Upper lobe of left lung (tissue), 6 donors: Measurements from ENCODE around the gene BLTP3A. TPM values are rescaled to one million over a fixed set of nuclear protein-coding genes. Genes with fewer than 3 reads are reported as not detected.
"Not testable (repeated sequence)": the region's sequence is repeated elsewhere in the genome, so short reads cannot be mapped to it uniquely, and the experiment has no call there.

ENCODE experiments used
- ATAC-seq, 2 donors: fragments of 200-7000 bp; cut with Tn5 transposase; one replicate each; pipeline ENCODE4 v1.9.1; 2022; ENCODE audit warnings: mild to moderate bottlenecking in 2 of 2, moderate library complexity in 2 of 2; ENCODE audit not compliant: low FRiP score in 2 of 2
- DNase-seq, 2 donors: peaks; one replicate each; pipeline ENCODE4 v3.0.0-alpha.2; 2019 to 2020
- H3K27ac ChIP-seq, 4 donors: fragments of 200-600 bp; sonication (generic); one replicate each; pipeline ENCODE4 v1.5.1; 2016 to 2019
- H3K27me3 ChIP-seq, 4 donors: fragments of 200-600 bp; sonication (generic); one replicate each; pipeline ENCODE4 v1.5.1; 2017 to 2019
- H3K36me3 ChIP-seq, 4 donors: fragments of 200-600 bp; sonication (generic); one replicate each; pipeline ENCODE4 v1.5.1; 2016 to 2019
- H3K4me1 ChIP-seq, 4 donors: fragments of 200-600 bp; sonication (generic); one replicate each; pipeline ENCODE4 v1.5.1; 2018 to 2019
- H3K4me3 ChIP-seq, 4 donors: fragments of 200-600 bp; sonication (generic); one replicate each; pipeline ENCODE4 v1.5.1; 2017 to 2019; ENCODE audit warnings: mild to moderate bottlenecking in 2 of 4, moderate library complexity in 1 of 4
- H3K9me3 ChIP-seq, 4 donors: fragments of 200-600 bp; sonication (generic); one replicate each; pipeline ENCODE4 v1.5.1; 2018 to 2019
- EP300 ChIP-seq, 4 donors: sonication (generic); formaldehyde crosslinking; IDR thresholded peaks; one replicate each; pipeline ENCODE4 v1.5.1; 2017; ENCODE audit warnings: antibody characterized with exemption in 4 of 4, control low read depth in 2 of 4
- POLR2A ChIP-seq, 4 donors: fragments of 450-650 bp; IDR thresholded peaks; one replicate each; pipeline ENCODE4 v1.5.1; 2016 to 2017; ENCODE audit warnings: antibody characterized with exemption in 4 of 4, mild to moderate bottlenecking in 2 of 4
- POLR2AphosphoS5 ChIP-seq, 2 donors: sonication (generic); formaldehyde crosslinking; IDR thresholded peaks; one replicate each; pipeline ENCODE4 v1.5.1; 2017; ENCODE audit warnings: antibody characterized with exemption in 2 of 2
- WGBS, 2 donors: methylation state at CpG; one replicate each; pipeline ENCODE4 v1.1.5; 2017 to 2018; 5-methylcytosine and 5-hydroxymethylcytosine counted together
- total RNA-seq, 6 donors: library from RNA; depleted of rRNA in 4 of 6; stranded (reverse); fragments of >200 nt in 4 of 6; gene quantifications; one replicate each; pipeline versions ENCODE4 v1.1.0 to v1.2.1, GENCODE V29; 2016 to 2021
- TF ChIP-seq, protein P1 (sequence below), 6 experiments: fragments of 450-650 bp in 4 of 6; fragments of 200-600 bp in 2 of 6; sonication (generic) in 2 of 6; IDR thresholded peaks; one replicate each; pipeline ENCODE4 v1.5.1; 2016 to 2019; ENCODE audit warnings: antibody characterized with exemption in 6 of 6
- donor health status: DM: no; HTN: no; CAD: no; lungs with moderate emphysema.
- donor health status: DM: no; HTN: yes; CAD: no; lungs with severe emphysema.

Gene BLTP3A
- total RNA-seq, 6 donors from 2014 or later = 10.5 to 23.0 (median 17.9) TPM

- H3K4me1 ChIP-seq = peaks cover 0 to 15% (median 0%) of the 10 kb centered on the region in 4 donors
Measured at GRCh38 chr6:34745277-34746103, 46.4 kb upstream of the BLTP3A start.

GRCh38 chr6:34746104-34746846 lies 45.6 kb upstream of the BLTP3A start:
- H3K4me3 ChIP-seq = no peak overlapping the region
- no peaks in the 10 kb centered on the region for H3K36me3 ChIP-seq
- peak in 1 of 2 donors; percentile 45 for DNase-seq
- TF ChIP-seq EP300 (IDR thresholded peaks at IDR 0.05) (no peak), POLR2AphosphoS5 (IDR thresholded peaks at IDR 0.05) (no peak), POLR2A (IDR thresholded peaks at IDR 0.05) (no peak)
- TF ChIP-seq, protein P1, sequence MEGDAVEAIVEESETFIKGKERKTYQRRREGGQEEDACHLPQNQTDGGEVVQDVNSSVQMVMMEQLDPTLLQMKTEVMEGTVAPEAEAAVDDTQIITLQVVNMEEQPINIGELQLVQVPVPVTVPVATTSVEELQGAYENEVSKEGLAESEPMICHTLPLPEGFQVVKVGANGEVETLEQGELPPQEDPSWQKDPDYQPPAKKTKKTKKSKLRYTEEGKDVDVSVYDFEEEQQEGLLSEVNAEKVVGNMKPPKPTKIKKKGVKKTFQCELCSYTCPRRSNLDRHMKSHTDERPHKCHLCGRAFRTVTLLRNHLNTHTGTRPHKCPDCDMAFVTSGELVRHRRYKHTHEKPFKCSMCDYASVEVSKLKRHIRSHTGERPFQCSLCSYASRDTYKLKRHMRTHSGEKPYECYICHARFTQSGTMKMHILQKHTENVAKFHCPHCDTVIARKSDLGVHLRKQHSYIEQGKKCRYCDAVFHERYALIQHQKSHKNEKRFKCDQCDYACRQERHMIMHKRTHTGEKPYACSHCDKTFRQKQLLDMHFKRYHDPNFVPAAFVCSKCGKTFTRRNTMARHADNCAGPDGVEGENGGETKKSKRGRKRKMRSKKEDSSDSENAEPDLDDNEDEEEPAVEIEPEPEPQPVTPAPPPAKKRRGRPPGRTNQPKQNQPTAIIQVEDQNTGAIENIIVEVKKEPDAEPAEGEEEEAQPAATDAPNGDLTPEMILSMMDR (IDR thresholded peaks at IDR 0.05) = no peak
- H3K9me3 ChIP-seq = no peaks in the 10 kb centered on the region
- 66 to 74% methylated on average over 5 to 6 of the region's 6 CpGs for WGBS, 2 donors
- peak overlapping the region; percentile 15 to 80 (median 72) for H3K27ac ChIP-seq
- H3K4me1 ChIP-seq = peaks cover 0 to 15% (median 0%) of the 10 kb centered on the region in 4 donors
- H3K27me3 ChIP-seq = no peaks in the 10 kb centered on the region
- ATAC-seq = peak in 1 of 2 donors; percentile 75

More at GRCh38 chr6:34745277-34746103, 46.4 kb upstream of the BLTP3A start:
- 61 to 74% methylated on average over 10 of the region's 10 CpGs for WGBS, 2 donors
- Histone ChIP-seq H3K27me3 (no peaks in the 10 kb centered on the region), H3K36me3 (no peaks in the 10 kb centered on the region), H3K9me3 (no peaks in the 10 kb centered on the region), H3K4me3 (no peak overlapping the region), H3K27ac (peak overlapping the region; percentile 15 to 80 (median 72))
- ATAC-seq (peak; percentile 42 to 81), DNase-seq (peak in 1 of 2 donors; percentile 75)
- TF ChIP-seq EP300 (IDR thresholded peaks at IDR 0.05) (no peak), POLR2A (IDR thresholded peaks at IDR 0.05) (no peak), POLR2AphosphoS5 (IDR thresholded peaks at IDR 0.05) (peak in 1 of 2 donors; percentile 23)
- TF ChIP-seq, protein P1 (IDR thresholded peaks at IDR 0.05) = no peak

DNA sequence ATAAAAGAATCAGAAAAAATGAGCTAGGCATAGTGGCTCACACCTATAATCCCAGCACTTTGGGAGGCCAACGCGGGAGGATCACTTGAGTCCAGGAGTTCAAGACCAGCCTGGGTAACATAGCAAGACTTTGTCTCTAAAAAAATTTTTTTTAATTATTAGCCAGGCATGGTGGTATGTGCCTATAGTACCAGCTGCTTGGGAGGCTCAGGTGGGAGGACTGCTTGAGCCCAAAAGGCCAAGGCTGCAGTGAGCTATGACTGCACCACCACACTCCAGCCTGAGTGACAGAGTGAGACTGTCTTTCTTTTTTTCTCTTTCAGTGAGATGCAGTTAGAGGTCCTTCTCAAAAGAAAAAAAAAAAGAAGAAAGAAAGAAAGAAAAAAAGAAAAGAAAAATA lies 43.1 kb upstream of the BLTP3A start:
- 81 to 86% methylated on average over 2 of the region's 2 CpGs for WGBS, 2 donors

GRCh38 chr6:34756513-34756856 lies 35.4 kb upstream of the BLTP3A start:
- not testable (repeated sequence) for H3K9me3 ChIP-seq, H3K36me3 ChIP-seq, DNase-seq, H3K27me3 ChIP-seq
- Histone ChIP-seq H3K27ac (peak overlapping the region; percentile 89 to 98 (median 93)), H3K4me1 (peaks cover 10 to 20% (median 15%) of the 10 kb centered on the region in 4 donors), H3K4me3 (peak overlapping the region; percentile 65 to 77 (median 66))
- TF ChIP-seq, protein P1 (IDR thresholded peaks at IDR 0.05) = peak in 4 of 6 experiments; percentile 25 to 57 (median 40)
- 14 to 29% methylated on average over 17 of the region's 17 CpGs for WGBS, 2 donors
- peak; percentile 50 to 76 for ATAC-seq

More for the DNA sequence above, 43.1 kb upstream of the BLTP3A start:
- no peaks in the 10 kb centered on the region for H3K36me3 ChIP-seq
- H3K4me1 ChIP-seq = peaks cover 0 to 15% (median 0%) of the 10 kb centered on the region in 4 donors
- H3K9me3 ChIP-seq = no peaks in the 10 kb centered on the region
- no peak for ATAC-seq
- no peak overlapping the region for H3K4me3 ChIP-seq
- H3K27ac ChIP-seq = no peak overlapping the region
- no peak for DNase-seq
- H3K27me3 ChIP-seq = no peaks in the 10 kb centered on the region
- TF ChIP-seq, protein P1 (IDR thresholded peaks at IDR 0.05) = no peak
- no peak for TF ChIP-seq EP300 (IDR thresholded peaks at IDR 0.05)
- no peak for TF ChIP-seq POLR2AphosphoS5 (IDR thresholded peaks at IDR 0.05)
- no peak for TF ChIP-seq POLR2A (IDR thresholded peaks at IDR 0.05)
